Astrocyte (in vitro differentiated cells and primary cell): ENCODE data around the gene SLC1A7.

Experiments used
- CTCF ChIP-seq: IDR thresholded peaks from 2 replicates; pipeline ENCODE4 v1.5.1; 2011; ENCODE audit warnings: low read depth, mild to moderate bottlenecking, inconsistent platforms, low read length, moderate library complexity; ENCODE audit not compliant: insufficient read depth
- EZH2 ChIP-seq: IDR thresholded peaks from 2 replicates; pipeline ENCODE4 v1.6.1; 2012; ENCODE audit warnings: mild to moderate bottlenecking, low read length, inconsistent platforms; ENCODE audit not compliant: insufficient read depth

- TF ChIP-seq CTCF (no peak), EZH2 (no peak)
These were observed 76.0 kb downstream of the SLC1A7 start for GRCh38 chr1:53066488-53066887.
